HCT116 (cell line): ENCODE measurements around the gene CFAP47. TPM values are rescaled to one million over a fixed set of nuclear protein-coding genes. Genes with fewer than 3 reads are reported as not detected.

Experiments
- ATAC-seq: fragments of 200-7000 bp; cut with Tn5 transposase; 2 replicates; pipeline ENCODE4 v1.9.1; 2020; ENCODE audit warnings: mild to moderate bottlenecking, moderate library complexity
- BruUV-seq: library from RNA; stranded (reverse); fragments of 400-500 nt; replicated peaks from 2 replicates; lab custom pipeline; 2021; lab: Mats Ljungman, UMichigan
- CTCF ChIA-PET: fragments of 300-600 bp; sonication (Branson Sonifier 250); formaldehyde crosslinking; loops from one replicate; lab custom pipeline; 2021; ENCODE audit warnings: antibody characterized with exemption; lab: Charles Lee
- POLR2A ChIA-PET: fragments of 300-600, 350-600 bp; sonication (Branson Sonifier 250); formaldehyde crosslinking; loops from one replicate; lab custom pipeline; 2021; ENCODE audit warnings: antibody characterized with exemption; lab: Charles Lee
- RAD21 ChIA-PET, 2 experiments: fragments of 300-600 bp; sonication (Branson Sonifier 250); formaldehyde crosslinking; loops; one replicate each; lab custom pipeline; 2023; ENCODE audit warnings: low total read pairs in 2 of 2; ENCODE audit not compliant: uncharacterized antibody in 2 of 2, unreplicated experiment in 2 of 2, low non-redundant PET in 1 of 2; lab: Charles Lee
- DNase-seq: peaks from one replicate; pipeline ENCODE4 v3.0.0-alpha.2; 2010; ENCODE audit warnings: low read depth, low spot score
- H2AFZ ChIP-seq: fragments of 200-600 bp; shearing (Covaris generic), sonication (generic); 2 replicates; pipeline ENCODE4 v1.6.1; 2017; ENCODE audit warnings: low read depth, mixed run types, mixed read lengths, antibody characterized with exemption, low read length; ENCODE audit not compliant: poor library complexity, severe bottlenecking
- H3K27ac ChIP-seq: 2 replicates; pipeline ENCODE4 v1.5.1; 2012; ENCODE audit warnings: low read depth, low read length
- H3K27me3 ChIP-seq: fragments of 200-600 bp; sonication (generic); 2 replicates; pipeline ENCODE4 v1.6.1; 2016; ENCODE audit warnings: mixed run types, low read length, mixed read lengths; ENCODE audit not compliant: insufficient read depth
- H3K36me3 ChIP-seq, 2 experiments: fragments of 200-500 bp in 1 of 2; fragments of 200-600 bp in 1 of 2; sonication (Bioruptor generic) in 1 of 2; sonication (generic) in 1 of 2; 2 replicates each; pipeline versions ENCODE4 v1.5.1 to v1.6.1; 2014 to 2016; ENCODE audit warnings: low read length in 2 of 2, inconsistent platforms in 1 of 2, mixed read lengths in 1 of 2, mixed run types in 1 of 2; ENCODE audit not compliant: insufficient read depth in 2 of 2, control insufficient read depth in 1 of 2
- H3K4me1 ChIP-seq, 2 experiments: fragments of 200-600 bp in 1 of 2; sonication (generic) in 1 of 2; 2 replicates each; pipeline versions ENCODE4 v1.5.1 to v1.6.1; 2012 to 2017; ENCODE audit warnings: low read length in 2 of 2, inconsistent platforms in 1 of 2, mild to moderate bottlenecking in 1 of 2, mixed read lengths in 1 of 2, mixed run types in 1 of 2, moderate library complexity in 1 of 2; ENCODE audit not compliant: insufficient read depth in 2 of 2, control insufficient read depth in 1 of 2
- H3K4me2 ChIP-seq: fragments of 200-600 bp; sonication (generic); 2 replicates; pipeline ENCODE4 v1.6.1; 2017; ENCODE audit warnings: mixed run types, low read length, mixed read lengths
- H3K4me3 ChIP-seq, 2 experiments: fragments of 200-600 bp in 1 of 2; sonication (generic) in 1 of 2; replicated peaks in 1 of 2; 2 replicates each; pipeline ENCODE4 v1.5.1; 2011 to 2016; ENCODE audit warnings: low read length in 2 of 2, control low read depth in 1 of 2, low read depth in 1 of 2, mild to moderate bottlenecking in 1 of 2, mixed read lengths in 1 of 2, mixed run types in 1 of 2
- H3K79me2 ChIP-seq: fragments of 200-600 bp; sonication (generic); 2 replicates; pipeline ENCODE4 v1.6.1; 2017; ENCODE audit warnings: mild to moderate bottlenecking, mixed run types, low read length, moderate library complexity, mixed read lengths; ENCODE audit not compliant: insufficient read depth
- H3K9ac ChIP-seq: fragments of 200-600 bp; sonication (generic); 2 replicates; pipeline ENCODE4 v1.6.1; 2016; ENCODE audit warnings: low read length, mixed read lengths
- H3K9me2 ChIP-seq: fragments of 200-600 bp; sonication (generic), shearing (Covaris generic); 2 replicates; pipeline ENCODE4 v1.6.1; 2017; ENCODE audit warnings: mixed run types, mild to moderate bottlenecking, moderate library complexity; ENCODE audit not compliant: insufficient read depth
- H3K9me3 ChIP-seq, 2 experiments: fragments of 200-500 bp in 1 of 2; fragments of 200-600 bp in 1 of 2; sonication (Bioruptor generic) in 1 of 2; sonication (generic) in 1 of 2; 2 replicates each; pipeline ENCODE4 v1.6.1; 2014 to 2017; ENCODE audit warnings: low read length in 2 of 2, mixed read lengths in 2 of 2, inconsistent platforms in 1 of 2, low read depth in 1 of 2, mild to moderate bottlenecking in 1 of 2, mixed run types in 1 of 2, moderate library complexity in 1 of 2; ENCODE audit not compliant: control insufficient read depth in 1 of 2, insufficient read depth in 1 of 2
- H4K20me1 ChIP-seq: fragments of 200-600 bp; sonication (generic), shearing (Covaris generic); 2 replicates; pipeline ENCODE4 v1.6.1; 2017; ENCODE audit warnings: mixed run types, mild to moderate bottlenecking, moderate library complexity; ENCODE audit not compliant: insufficient read depth
- ATF3 ChIP-seq: IDR thresholded peaks from 2 replicates; pipeline ENCODE4 v1.6.1; 2012
- CTCF ChIP-seq, 3 experiments: fragments of 200-600 bp in 1 of 3; sonication (generic) in 1 of 3; IDR thresholded peaks in 2 of 3; conservative IDR thresholded peaks in 1 of 3; 2 replicates each; pipeline ENCODE4 v1.5.1; 2012 to 2017; ENCODE audit warnings: low read depth in 2 of 3, low read length in 2 of 3, antibody characterized with exemption in 1 of 3, borderline replicate concordance in 1 of 3, control low read depth in 1 of 3, mild to moderate bottlenecking in 1 of 3, mixed read lengths in 1 of 3, mixed run types in 1 of 3, moderate library complexity in 1 of 3; ENCODE audit not compliant: insufficient read depth in 1 of 3
- ELF1 ChIP-seq: IDR thresholded peaks from 2 replicates; pipeline ENCODE4 v1.6.1; 2012; ENCODE audit warnings: low read depth, borderline replicate concordance
- EZH2phosphoT487 ChIP-seq: fragments of 200-600 bp; IDR thresholded peaks from 2 replicates; pipeline ENCODE4 v1.6.1; 2018; ENCODE audit warnings: antibody characterized with exemption, borderline replicate concordance
- FOSL1 ChIP-seq: IDR thresholded peaks from 2 replicates; pipeline ENCODE4 v1.6.1; 2012; ENCODE audit warnings: low read depth
- JUND ChIP-seq: IDR thresholded peaks from 2 replicates; pipeline ENCODE4 v1.6.1; 2012
- MAX ChIP-seq: IDR thresholded peaks from 2 replicates; pipeline ENCODE4 v1.6.1; 2012
- POLR2A ChIP-seq: IDR thresholded peaks from 2 replicates; pipeline ENCODE4 v1.7.0; 2011; ENCODE audit warnings: borderline replicate concordance; ENCODE audit not compliant: insufficient read depth, insufficient read length; ENCODE audit errors: extremely low read depth
- RAD21 ChIP-seq: IDR thresholded peaks from 2 replicates; pipeline ENCODE4 v1.6.1; 2012; ENCODE audit warnings: low read depth, mild to moderate bottlenecking
- REST ChIP-seq: IDR thresholded peaks from 2 replicates; pipeline ENCODE4 v1.6.1; 2012; ENCODE audit warnings: low read depth
- SIN3A ChIP-seq: IDR thresholded peaks from 2 replicates; pipeline ENCODE4 v1.6.1; 2012; ENCODE audit warnings: low read depth
- SP1 ChIP-seq: IDR thresholded peaks from 2 replicates; pipeline ENCODE4 v1.6.1; 2012; ENCODE audit warnings: low read depth
- SRF ChIP-seq: IDR thresholded peaks from 2 replicates; pipeline ENCODE4 v1.6.1; 2012; ENCODE audit warnings: low read depth
- TCF7L2 ChIP-seq: IDR thresholded peaks from 2 replicates; pipeline ENCODE4 v1.7.0; 2011; ENCODE audit warnings: borderline replicate concordance, inconsistent platforms; ENCODE audit not compliant: insufficient read depth, insufficient read length; ENCODE audit errors: extremely low read depth
- YY1 ChIP-seq: IDR thresholded peaks from 2 replicates; pipeline ENCODE4 v1.6.1; 2011; ENCODE audit warnings: low read length, low read depth, moderate library complexity, mild to moderate bottlenecking; ENCODE audit not compliant: insufficient replicate concordance; ENCODE audit errors: extremely low read depth
- ZFX ChIP-seq: fragments of 450-650 bp; IDR thresholded peaks from 2 replicates; pipeline ENCODE4 v1.6.1; 2017
- ZNF274 ChIP-seq: fragments of 200-500 bp; sonication (Bioruptor generic); IDR thresholded peaks from 2 replicates; pipeline ENCODE4 v1.6.1; 2014; ENCODE audit warnings: mild to moderate bottlenecking, low read depth, low read length, inconsistent platforms
- intact Hi-C: fragments of 100-400 bp; cut with micrococcal nuclease; formaldehyde crosslinking; loops from 2 replicates; pipeline ENCODE4 v1.10.0; 2022
- total RNA-seq: library from RNA; stranded (reverse); gene quantifications from one replicate; pipeline ENCODE4 v1.2.1, GENCODE V29; 2021; ENCODE audit not compliant: unreplicated experiment

Gene CFAP47
- total RNA-seq, 1 experiment from 2014 or later: not detected

- no peaks in the 10 kb centered on the region for H3K27me3 ChIP-seq
- no peaks in the 10 kb centered on the region for H3K9me3 ChIP-seq
- no peak for DNase-seq
- H3K4me1 ChIP-seq: no peaks in the 10 kb centered on the region
- ChIA-PET RAD21 (no interaction called here), POLR2A (no interaction called here), CTCF (no interaction called here)
- H3K9ac ChIP-seq: no peak overlapping the region
- H3K4me3 ChIP-seq: no peak overlapping the region
- H3K27ac ChIP-seq: no peak overlapping the region
- no peaks in the 10 kb centered on the region for H3K9me2 ChIP-seq
- no peaks in the 10 kb centered on the region for H3K36me3 ChIP-seq
- H2AFZ ChIP-seq: no peak overlapping the region
- intact Hi-C loops: no loop called here
- no TSS peak for BruUV-seq
- no peak for ATAC-seq
- no peak overlapping the region for H3K4me2 ChIP-seq
- no peaks in the 10 kb centered on the region for H4K20me1 ChIP-seq
- no peaks in the 10 kb centered on the region for H3K79me2 ChIP-seq
- TF ChIP-seq SIN3A: no peak
- no peak for TF ChIP-seq MAX
- no peak for TF ChIP-seq CTCF (IDR thresholded peaks at IDR 0.05 in 2 of 3, conservative IDR thresholded peaks at IDR 0.05 in 1 of 3; ENCODE audit: borderline replicate concordance in 1 of 3, insufficient read depth in 1 of 3, low read depth in 2 of 3, low read length in 2 of 3)
- no peak for TF ChIP-seq YY1
- no peak for TF ChIP-seq SRF
- no peak for TF ChIP-seq POLR2A
- TF ChIP-seq JUND: no peak
- no peak for TF ChIP-seq SP1
- no peak for TF ChIP-seq TCF7L2
- TF ChIP-seq REST: no peak
- TF ChIP-seq ELF1: no peak
- no peak for TF ChIP-seq ZFX
- TF ChIP-seq ATF3: no peak
- TF ChIP-seq RAD21: no peak
- TF ChIP-seq FOSL1: no peak
- TF ChIP-seq ZNF274: no peak
- TF ChIP-seq EZH2phosphoT487: no peak
- TF ChIP-seq, all 23 proteins: peak for 0
Observed at GRCh38 chrX:36344301-36344700, 424.8 kb downstream of the CFAP47 start.
